Right kidney (tissue), 1 donor: ENCODE results near the gene IBA57.

Source experiments
- DNase-seq: peaks from one replicate; pipeline ENCODE4 v3.0.0-alpha.2; 2016

IBA57 gene

DNA sequence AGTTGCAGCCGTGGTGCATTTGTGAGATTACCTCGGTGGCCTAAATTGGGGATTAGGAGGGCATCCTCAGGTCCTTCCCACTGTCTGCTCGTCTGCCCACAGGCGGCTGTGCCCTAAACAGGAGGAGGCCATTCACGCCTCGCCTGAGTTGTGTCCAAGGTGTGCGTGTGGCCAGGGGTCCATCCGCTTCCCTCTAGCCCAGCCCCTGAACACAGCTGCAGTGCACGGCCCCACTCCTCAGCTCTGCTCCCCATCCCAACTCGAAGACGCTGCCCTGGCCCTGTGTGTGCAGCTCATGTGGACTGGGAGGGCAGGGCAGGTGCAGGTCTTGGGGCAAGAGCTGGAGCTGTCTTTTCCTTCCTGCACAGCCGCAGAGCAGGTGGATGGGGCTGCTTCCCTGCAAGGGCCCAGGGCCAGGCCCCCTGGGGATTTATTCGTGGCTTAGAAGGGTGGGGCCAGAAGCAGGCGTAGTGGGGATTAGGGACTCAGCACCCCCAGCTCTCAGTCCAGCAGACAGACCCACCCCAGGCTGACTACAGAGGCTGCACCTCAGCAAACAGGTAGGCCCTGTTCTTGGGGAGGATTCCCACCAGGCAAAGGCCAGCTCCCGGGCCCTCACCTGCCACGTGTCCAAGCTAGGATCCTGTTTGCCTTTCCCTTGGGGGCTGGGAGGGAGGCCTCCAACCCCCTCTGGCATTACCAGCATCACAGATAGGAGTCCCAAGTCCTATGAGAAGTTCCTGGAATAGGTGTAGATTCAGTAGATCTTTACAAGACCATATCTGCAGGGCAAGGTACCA lies 21.2 kb upstream of the IBA57 start:
- no peak for DNase-seq

DNA sequence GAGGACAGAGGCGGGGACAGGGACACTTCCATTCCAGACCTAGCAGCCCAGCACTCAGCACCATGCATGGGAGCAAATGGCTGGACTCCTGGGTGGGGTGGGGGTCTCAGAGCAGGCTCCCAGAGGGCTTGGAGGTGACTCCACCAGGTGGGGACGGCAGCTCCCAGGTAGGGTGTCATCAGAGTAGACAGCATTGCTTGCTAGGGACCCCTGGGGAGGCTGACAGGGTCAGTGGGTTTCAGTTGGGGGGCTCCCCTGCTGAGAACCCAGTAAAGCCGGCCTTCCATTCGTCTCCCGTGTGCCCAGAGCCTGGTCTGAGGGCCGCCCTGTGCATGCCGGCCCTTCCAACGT lies 20.6 kb upstream of the IBA57 start:
- no peak for DNase-seq

DNA sequence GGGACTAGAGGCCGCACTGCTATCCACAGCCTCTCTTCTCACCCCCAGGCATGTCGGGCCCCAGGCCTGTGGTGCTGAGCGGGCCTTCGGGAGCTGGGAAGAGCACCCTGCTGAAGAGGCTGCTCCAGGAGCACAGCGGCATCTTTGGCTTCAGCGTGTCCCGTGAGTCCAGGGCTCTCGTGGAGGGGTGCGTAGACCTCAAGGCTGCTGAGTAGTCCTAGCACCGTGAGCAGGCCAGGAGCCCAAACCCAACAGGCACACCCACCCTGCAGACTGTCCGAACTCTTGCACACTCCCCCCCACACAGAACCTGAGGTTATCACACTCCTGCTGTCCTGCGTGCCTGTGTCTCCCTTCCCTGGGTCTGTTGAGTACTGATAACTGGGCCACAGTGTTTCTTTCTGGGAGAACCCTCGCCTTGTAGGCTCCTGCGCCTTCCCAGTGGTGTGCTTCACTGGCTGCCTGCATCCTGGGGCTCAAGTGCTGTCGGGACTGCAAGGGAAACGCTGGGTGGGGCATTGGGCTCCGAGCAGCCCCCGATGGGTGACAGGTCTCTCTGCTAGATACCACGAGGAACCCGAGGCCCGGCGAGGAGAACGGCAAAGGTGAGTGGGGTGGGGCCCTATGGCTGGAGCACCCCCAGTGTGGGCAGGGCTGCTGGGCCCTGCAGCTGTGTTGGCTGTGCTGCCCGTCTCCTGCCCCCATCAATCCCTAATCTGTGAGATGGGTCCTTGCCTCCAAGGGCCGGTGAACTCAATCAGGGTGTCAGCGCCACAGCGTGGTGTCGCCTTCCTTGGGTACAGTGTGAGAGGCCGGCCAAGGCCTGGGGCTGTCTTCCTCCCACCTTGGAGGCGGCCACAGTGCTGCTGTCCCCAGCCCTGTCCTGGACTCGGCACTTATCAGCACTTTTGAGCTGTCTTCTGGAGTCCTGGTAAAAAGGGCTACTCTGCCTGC lies 19.9 kb upstream of the IBA57 start:
- no peak for DNase-seq

DNA sequence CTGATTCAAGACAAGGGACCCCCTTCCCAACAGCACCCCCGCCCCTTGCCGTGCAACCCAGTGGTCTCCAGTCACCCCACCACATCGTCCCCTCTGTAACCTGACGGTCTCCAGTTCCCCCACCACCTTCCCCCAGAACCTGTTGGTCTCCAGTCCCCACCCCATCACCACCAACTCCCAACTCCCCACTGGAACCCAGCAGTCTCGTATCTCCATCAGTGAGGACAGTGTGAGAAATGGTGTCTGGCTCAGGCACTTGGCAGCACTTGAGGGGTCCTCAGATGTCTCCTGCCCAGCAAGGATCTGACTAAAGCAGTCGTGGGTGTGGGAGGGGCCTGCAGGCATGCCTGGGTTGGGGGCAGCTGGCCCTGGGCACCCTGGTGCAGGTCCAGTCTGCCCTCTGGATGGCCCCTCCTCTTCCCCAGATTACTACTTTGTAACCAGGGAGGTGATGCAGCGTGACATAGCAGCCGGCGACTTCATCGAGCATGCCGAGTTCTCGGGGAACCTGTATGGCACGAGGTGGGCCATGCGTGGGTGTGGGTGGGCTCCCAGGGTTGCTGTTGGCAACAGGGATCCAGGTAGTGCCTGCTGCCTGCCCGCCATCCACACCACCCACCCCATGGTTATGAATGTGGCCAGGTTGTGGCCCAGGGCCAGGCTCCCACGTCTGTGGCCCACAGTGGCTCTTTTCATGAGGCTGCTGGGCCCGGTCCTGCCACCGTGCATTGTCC lies 19.0 kb upstream of the IBA57 start:
- DNase-seq = no peak

DNA sequence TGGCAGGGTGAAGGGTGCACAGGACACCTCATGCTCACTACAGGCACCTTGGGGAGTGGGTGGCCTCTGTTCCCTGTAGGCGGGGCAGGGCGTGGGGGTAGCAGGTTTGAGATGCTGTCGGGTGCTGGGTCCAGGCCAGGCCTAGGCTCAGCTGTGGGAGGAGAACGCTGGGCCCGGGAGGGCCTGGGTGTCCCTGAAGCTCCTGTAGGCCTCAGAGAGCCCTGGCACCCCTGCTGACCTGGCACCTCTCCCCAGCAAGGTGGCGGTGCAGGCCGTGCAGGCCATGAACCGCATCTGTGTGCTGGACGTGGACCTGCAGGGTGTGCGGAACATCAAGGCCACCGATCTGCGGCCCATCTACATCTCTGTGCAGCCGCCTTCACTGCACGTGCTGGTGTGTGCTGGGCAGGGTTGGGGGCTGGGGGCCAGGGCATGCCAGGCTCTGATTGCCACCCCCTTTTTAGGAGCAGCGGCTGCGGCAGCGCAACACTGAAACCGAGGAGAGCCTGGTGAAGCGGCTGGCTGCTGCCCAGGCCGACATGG lies 18.4 kb upstream of the IBA57 start:
- no peak for DNase-seq

DNA sequence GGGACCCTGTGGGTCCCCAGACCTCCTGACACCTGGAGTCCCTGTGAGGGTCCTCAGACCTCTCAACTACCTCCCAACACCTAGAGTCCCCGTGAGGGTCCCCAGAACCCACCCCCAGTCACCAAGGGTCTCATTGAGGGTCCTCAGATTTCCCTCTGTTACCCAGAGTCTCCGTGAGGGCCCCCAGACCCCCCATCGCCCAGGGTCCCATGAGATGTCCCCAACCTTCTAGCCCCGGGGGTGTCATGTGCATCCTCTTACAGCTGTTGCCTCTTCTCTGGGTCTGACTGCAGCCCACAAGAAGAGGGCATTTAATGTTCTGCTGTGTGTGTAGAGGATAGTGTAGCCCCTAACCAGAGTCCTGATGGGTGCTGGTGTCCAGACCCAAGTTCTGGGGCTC lies 17.8 kb upstream of the IBA57 start:
- DNase-seq = no peak

DNA sequence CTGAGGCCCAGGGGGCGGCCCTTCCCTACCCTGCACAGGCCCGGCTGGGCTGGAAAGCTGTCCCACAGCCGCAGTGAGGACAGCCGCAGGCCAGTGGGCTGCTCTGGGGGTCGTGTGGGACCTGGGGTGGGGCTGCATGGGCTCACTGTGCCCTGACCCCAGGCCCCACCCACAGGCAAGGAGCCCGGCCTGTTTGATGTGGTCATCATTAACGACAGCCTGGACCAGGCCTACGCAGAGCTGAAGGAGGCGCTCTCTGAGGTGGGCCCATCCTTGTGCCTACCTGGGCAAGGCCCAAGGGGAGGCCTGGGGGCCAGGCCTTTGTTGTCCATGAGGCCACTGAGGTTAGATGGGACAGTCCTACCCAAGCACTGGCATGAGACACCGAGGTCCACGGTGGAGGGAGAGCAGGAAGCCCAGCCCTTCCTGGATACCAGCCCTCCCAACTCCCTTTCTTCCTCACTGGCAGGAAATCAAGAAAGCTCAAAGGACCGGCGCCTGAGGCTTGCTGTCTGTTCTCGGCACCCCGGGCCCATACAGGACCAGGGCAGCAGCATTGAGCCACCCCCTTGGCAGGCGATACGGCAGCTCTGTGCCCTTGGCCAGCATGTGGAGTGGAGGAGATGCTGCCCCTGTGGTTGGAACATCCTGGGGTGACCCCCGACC lies 17.3 kb upstream of the IBA57 start:
- DNase-seq = no peak

DNA sequence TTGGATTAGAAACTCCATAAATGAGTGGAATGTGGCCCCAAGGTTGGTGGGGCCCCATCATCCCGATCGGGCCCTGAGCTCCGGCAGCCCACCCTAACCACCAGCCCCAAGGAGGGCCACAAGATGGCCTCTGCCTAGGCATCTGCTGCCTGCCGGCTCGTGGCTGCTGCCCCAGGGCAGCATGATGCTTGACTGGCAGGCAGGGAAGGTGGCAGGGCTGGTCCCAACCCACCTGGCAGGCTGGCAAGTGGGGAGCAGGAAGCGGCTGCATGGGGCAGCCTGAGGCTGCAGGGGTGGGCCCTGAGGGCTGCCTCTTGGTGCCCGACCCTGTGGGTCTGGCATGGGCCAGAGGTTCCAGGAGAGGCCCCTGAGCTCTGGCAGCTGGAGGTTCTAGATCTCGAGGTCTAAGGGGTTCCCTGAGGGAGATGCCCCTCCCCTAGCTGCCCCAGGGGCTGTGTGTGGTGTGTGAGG lies 16.6 kb upstream of the IBA57 start:
- DNase-seq = no peak

DNA sequence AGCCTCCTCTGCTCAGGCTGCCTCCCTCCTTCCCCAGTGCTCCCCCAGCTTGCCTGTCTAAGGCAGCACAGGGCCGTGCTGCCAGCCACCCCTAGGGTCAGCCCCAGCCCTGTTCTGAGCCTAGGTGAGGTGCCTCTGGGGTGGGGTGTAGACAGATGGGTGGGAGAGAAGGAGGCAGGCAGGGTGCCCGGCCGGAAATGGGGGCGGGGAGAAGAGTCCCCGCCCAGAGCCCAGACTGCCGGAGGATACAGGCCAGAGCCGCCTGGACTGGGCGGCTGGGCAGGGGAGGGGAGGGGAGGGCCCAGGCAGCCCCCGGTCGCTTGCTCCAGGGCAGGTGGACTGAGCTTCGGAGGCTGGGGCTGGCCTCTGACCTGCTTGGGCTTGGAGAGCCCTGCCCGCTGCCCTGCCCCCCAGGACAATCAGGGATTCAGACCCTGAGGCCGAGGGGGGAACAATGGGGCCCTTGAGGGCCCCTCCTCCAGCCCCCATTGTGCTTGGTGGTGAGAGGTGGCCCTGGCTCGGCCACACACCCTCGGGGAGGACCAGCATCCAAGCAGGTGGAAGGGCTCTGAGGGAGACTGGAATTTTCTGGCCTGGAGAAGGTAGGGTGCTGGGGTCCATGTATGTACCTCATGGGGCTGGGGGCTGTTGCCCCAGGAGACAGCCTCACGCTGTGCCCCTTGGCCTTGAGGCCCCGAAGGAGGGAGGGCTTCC lies 16.0 kb upstream of the IBA57 start, which contains the start of gene GJC2:
Gene GJC2, plus strand, starts transcription at position 525 of the 714 bp plus-strand sequence. CDS start 7,829 bp downstream, outside the sequence.
- no peak for DNase-seq

DNA sequence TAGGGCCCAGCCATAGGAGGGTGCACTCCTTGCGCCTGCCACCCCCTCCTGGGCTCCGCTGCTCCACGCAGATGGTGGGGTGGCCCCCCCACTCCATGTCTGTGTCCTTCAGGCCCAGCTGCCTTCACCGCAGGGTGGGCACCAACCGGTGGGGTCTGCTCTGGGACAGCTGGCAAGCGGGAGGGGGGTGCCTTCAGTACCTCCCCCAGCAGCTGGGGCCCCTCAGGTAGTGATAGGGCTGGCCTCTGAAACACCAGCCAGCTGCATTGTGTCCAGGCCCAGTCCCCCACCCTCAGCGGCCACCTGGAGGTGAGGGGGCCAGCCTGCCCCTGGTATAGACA lies 15.5 kb upstream of the IBA57 start:
- DNase-seq = no peak

DNA sequence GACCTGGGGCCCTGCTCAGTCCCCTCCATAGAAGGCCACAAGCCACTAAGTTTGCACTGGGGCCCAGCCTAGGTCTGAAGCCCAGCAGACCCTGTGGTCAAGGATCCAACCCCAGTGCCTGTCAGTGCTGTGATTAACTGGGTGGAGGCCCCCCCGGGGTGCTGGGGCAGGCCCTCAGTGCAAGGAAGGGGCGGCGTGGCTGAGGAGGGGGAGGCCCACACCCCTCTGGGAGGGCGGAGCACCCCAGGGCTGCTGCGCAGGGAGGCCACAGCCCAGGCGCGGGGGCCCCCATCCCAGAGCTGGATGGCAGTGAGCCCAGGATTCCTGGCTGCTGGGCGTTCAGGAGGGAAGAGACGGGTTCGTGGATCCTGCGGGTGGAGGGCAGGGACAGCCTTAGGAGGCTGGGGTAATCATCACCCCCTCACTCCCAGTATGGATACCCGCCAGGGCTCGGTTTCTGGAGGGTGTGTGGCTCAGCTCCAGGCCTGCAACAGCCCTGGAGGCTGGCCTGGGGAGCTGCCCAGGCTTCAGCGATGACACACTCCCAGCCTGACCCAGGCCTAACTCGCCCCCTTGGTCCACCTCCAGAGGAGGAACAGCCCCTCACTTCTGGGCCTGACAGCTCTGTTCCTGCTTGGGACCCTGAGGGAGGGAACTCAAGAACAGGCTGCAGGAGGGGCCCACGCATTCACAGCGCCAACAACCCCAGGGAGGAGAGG lies 15.0 kb upstream of the IBA57 start:
- no peak for DNase-seq

DNA sequence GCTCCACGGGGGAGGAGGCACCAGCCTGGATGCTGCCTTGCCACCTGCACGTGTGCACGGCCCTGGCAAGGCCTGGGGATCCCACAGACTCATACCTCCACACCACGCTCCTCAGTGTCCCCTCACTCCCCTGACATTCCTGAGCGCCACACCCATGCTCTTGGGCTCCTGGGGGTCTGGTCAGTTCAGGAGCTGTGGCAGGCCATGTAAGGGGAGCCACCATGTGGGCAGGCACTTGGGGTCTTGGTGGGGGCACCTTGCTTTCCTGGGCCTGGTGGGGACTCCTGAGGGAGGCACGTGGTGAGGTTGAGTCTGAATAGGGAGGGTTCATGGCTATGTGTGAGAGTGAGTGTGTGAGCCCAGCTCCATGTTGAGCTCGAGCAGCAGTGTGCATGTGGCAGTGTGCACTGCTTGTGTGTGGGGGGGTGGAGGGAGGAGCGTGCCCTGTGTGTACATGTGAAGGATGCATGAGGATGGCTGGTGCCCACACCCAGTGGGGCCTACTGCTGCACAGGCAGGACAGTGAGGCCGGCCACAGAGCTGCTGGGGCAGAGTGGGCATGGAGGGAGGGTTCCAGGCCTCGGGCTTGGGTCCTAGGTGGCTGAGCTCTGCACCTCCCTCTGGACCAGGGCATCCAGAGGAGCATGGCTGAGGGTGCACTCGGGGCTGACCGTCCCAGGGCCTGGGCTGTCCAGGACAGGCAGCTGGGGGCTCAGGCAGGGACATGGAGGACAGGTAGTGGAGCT lies 14.3 kb upstream of the IBA57 start:
- DNase-seq = no peak

DNA sequence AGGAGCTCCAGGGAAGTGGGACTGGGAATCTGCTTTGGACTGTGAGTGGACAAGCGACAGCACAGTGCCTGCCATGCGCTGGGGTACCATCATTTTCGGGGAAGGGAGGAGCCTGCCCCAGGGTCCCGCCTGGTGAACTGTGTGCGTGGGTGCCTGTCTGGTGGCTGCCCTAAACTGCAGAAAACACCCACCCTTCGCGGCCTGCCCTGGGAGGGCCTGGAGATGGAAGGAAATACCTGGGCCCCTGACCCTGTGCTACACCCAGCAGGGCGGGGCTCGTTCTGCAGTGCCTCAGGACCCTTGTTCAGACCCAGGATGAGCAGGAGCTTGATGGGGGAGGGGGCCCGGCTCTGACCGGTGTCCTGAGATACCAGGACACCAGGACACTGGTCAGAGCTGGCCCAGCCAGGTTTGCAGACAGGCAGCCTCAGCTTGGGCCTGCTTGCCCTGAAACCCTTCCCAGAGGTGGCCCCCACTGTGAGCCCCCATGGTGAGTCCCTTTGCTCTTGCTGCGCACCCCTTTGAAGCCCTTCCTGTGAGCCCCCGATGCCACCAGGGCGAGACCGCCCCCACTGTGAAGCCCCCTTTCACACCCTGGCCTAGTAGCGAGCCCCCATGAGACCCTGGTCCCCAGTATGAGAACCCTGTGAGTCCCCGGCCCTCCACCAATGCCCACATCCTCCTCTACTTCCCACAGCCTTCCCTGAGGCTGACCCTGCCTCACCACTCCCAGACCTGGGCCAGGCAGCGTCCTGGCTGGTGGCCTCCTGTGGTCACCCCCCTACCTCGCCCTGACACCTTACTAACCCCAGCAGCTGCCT lies 13.3 kb upstream of the IBA57 start:
- no peak for DNase-seq

DNA sequence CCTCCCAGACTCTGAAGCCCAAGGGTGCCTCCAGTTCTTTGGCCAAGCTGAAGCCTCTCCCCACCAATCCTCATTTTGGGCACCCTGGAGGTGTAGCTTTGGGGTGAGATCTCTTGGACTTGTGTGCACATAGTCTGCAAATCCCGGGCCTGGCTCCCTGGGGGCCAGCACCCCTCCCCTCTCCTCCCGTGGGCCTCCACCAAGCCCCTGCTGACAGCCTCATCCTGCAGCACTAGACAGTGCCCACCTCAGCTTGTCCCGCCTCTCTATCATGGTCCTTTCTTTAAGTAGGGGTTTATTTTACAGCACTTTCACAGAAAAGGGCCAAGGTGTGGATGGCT lies 12.7 kb upstream of the IBA57 start:
- DNase-seq = no peak

DNA sequence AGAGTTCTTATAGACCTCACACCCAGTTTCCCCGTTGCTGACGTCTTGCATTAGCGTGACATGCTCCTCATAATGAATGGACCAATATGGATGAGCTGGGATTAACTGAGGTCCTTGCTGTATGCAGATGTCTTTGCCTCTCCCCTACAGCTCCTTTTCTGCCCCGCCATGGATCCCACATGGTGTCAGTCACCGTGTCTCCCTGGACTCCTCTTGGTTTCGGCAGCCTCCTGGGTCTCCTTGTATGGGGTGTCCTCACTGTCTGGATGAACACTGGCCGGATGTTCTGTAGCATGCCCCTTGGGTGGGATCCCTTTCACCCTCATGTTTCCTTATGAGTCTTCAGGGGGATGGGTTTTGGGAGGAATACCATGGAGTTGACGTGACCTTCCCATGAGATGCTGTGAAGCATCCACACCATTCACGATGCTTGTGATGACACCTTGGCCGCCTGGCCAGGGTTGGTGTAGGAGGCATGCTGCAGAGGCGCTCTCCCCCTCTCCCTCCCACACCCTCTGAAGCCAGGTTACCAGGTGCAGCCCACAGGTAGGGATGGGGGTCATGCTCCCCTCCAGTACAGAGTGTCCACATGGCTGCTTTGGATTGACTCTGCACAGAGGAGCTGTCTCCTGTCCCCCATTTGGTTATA lies 11.5 kb upstream of the IBA57 start:
- no peak for DNase-seq

DNA sequence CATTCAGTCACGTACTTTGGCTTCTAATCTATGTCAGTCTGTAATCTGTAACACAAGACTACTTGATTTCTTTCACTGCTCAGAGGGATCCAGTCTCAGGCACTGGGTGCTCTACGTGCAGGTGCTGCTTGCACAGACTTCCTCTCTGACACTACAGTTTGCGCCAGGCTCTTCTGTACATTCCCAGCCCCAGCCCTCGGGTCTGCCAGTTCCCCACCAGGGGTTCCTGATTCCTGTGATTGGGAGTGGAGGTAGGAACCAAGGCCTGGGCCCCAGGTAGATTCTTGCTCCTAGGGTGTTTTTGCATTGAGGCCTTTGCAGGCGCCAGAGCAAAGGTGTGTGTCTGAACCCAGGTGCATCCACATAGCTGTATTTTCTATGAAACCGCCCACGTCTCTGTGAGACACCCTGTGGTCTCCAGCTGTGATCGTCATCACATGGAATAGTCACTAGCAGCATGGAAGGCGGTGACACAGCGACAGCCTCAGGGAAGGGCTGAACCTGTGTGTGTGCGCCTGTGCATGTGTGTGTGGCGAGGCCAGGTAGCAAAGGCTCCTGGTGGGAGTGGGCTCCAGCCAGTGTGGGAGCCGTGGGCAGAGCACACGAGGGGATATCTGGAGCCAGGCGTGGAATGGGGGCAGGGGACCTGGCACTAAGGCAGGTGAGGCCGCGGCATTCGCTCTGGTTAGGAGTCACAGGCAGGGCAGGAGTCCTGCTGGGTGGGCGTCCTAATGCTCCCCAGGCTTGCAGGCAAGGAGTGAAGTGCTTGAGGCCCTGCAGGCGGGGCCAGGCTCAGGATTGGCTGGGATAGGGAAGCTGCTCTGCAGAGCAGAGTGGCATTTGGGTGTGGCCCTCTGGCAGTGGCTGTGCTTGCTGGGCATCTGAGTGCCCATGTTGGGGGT lies 10.7 kb upstream of the IBA57 start:
- no peak for DNase-seq
